Measurements from ENCODE around the gene GLB1L3. TPM values are rescaled to one million over a fixed set of nuclear protein-coding genes. Genes with fewer than 3 reads are reported as not detected.
A peak's percentile ranks its signal among the peaks of the same experiment; 100 is the strongest.

Gene GLB1L3
- total and polyA plus RNA-seq, 10 donors = 0.13 to 0.25 (median 0.21) TPM; not detected in 4

GRCh38 chr11:134332189-134332631 lies 56.0 kb downstream of the GLB1L3 start:
- peak overlapping the region; percentile 45 to 81 (median 57) for H3K4me3 ChIP-seq
- no peaks in the 10 kb centered on the region for H3K36me3 ChIP-seq
- 1 to 3% (median 2%) methylated on average over 6 to 40 of the region's 40 CpGs for WGBS, 5 donors
- peaks cover 0 to 44% (median 20%) of the 10 kb centered on the region in 7 donors for H3K27me3 ChIP-seq (replicated peaks in 1 of 7)
- DNase-seq = peak; percentile 85
- no peak overlapping the region for H3K27ac ChIP-seq
- intact Hi-C loops (cut with DNase I; ENCODE audit: low total_unique reads) = no loop called here
- H3K4me1 ChIP-seq = peaks cover 6 to 23% (median 18%) of the 10 kb centered on the region in 6 donors
- no peak for TF ChIP-seq POLR2AphosphoS5 (IDR thresholded peaks at IDR 0.05)
- no peaks in the 10 kb centered on the region for H3K9me3 ChIP-seq

- Histone ChIP-seq H3K27ac (no peak overlapping the region), H3K4me3 (peak overlapping the region in 2 of 8 donors; percentile 58 to 81), H3K4me1 (peaks cover 6 to 23% (median 18%) of the 10 kb centered on the region in 6 donors), H3K27me3 (replicated peaks in 1 of 7) (peaks cover 0 to 44% (median 20%) of the 10 kb centered on the region in 7 donors), H3K36me3 (no peaks in the 10 kb centered on the region), H3K9me3 (no peaks in the 10 kb centered on the region)
- no peak for TF ChIP-seq CTCF (IDR thresholded peaks at IDR 0.05 in 8 of 11, conservative IDR thresholded peaks at IDR 0.05 in 3 of 11)
- no peak for TF ChIP-seq POLR2A (IDR thresholded peaks at IDR 0.05)
- TF ChIP-seq POLR2AphosphoS5 (IDR thresholded peaks at IDR 0.05) = no peak
- WGBS, 5 donors = 61 to 80% (median 70%) methylated on average over 7 of the region's 7 CpGs
- DNase-seq = no peak
- intact Hi-C loops (cut with DNase I; ENCODE audit: low total_unique reads) = no loop called here
These were observed 56.6 kb downstream of the GLB1L3 start for GRCh38 chr11:134332782-134333181.

- Histone ChIP-seq H3K4me1 (peaks cover 6 to 23% (median 18%) of the 10 kb centered on the region in 6 donors), H3K27ac (no peak overlapping the region), H3K4me3 (no peak overlapping the region), H3K9me3 (no peaks in the 10 kb centered on the region), H3K36me3 (no peaks in the 10 kb centered on the region), H3K27me3 (replicated peaks in 1 of 7) (peaks cover 0 to 44% (median 20%) of the 10 kb centered on the region in 7 donors)
- intact Hi-C loops (cut with DNase I; ENCODE audit: low total_unique reads) = no loop called here
- DNase-seq = no peak
- TF ChIP-seq POLR2AphosphoS5 (IDR thresholded peaks at IDR 0.05) = no peak
- TF ChIP-seq POLR2A (IDR thresholded peaks at IDR 0.05) = no peak
- no peak for TF ChIP-seq CTCF (IDR thresholded peaks at IDR 0.05 in 8 of 11, conservative IDR thresholded peaks at IDR 0.05 in 3 of 11)
- WGBS, 5 donors = 76 to 89% (median 80%) methylated on average over 7 of the region's 7 CpGs
These were observed 57.1 kb downstream of the GLB1L3 start for GRCh38 chr11:134333312-134333711.

- no peak for DNase-seq
- intact Hi-C loops (cut with DNase I; ENCODE audit: low total_unique reads) = no loop called here
- Histone ChIP-seq H3K4me1 (peaks cover 6 to 23% (median 18%) of the 10 kb centered on the region in 6 donors), H3K36me3 (no peaks in the 10 kb centered on the region), H3K27ac (no peak overlapping the region), H3K4me3 (no peak overlapping the region), H3K27me3 (replicated peaks in 1 of 7) (peaks cover 0 to 44% (median 20%) of the 10 kb centered on the region in 7 donors), H3K9me3 (no peaks in the 10 kb centered on the region)
- WGBS, 5 donors = 69 to 78% (median 75%) methylated on average over 3 of the region's 3 CpGs
- TF ChIP-seq POLR2AphosphoS5 (IDR thresholded peaks at IDR 0.05) (no peak), POLR2A (IDR thresholded peaks at IDR 0.05) (no peak), CTCF (IDR thresholded peaks at IDR 0.05 in 8 of 11, conservative IDR thresholded peaks at IDR 0.05 in 3 of 11) (no peak)
These were observed 57.8 kb downstream of the GLB1L3 start for GRCh38 chr11:134333946-134334345.

Measured in spleen (tissue), 11 donors.